Stimulated activated CD4-positive, alpha-beta T cell treated with anti-CD3 and anti-CD28 coated beads, Interleukin-12 subunit alpha, Interleukin-12 subunit beta, amount 100 ng/mL, for 48 hours (primary cell): ENCODE data around the gene EDEM1.
"Not testable (repeated sequence)": the region's sequence is repeated elsewhere in the genome, so short reads cannot be mapped to it uniquely, and the experiment has no call there.

Experiments used
- DNase-seq, 3 donors: peaks; one replicate each; pipeline ENCODE4 v3.0.0-alpha.2; 2020; ENCODE audit warnings: low read depth in 2 of 3, low spot score in 1 of 3

EDEM1 gene

GRCh38 chr3:5172018-5172417 lies 15.5 kb upstream of the EDEM1 start:
- no peak for DNase-seq

- DNase-seq: not testable (repeated sequence)
Observed at GRCh38 chr3:5179036-5179435, 8.5 kb upstream of the EDEM1 start.

GRCh38 chr3:5181469-5182141 lies 5.9 kb upstream of the EDEM1 start:
- DNase-seq: no peak

- DNase-seq: not testable (repeated sequence)
Observed at GRCh38 chr3:5183714-5184113, 3.8 kb upstream of the EDEM1 start.

- DNase-seq: no peak
Observed at GRCh38 chr3:5184499-5184898, 3.0 kb upstream of the EDEM1 start.

- DNase-seq: no peak
Observed at GRCh38 chr3:5185093-5185673, 2.3 kb upstream of the EDEM1 start.

GRCh38 chr3:5186089-5186857 lies 1.2 kb upstream of the EDEM1 start:
- no peak for DNase-seq

- no peak for DNase-seq
Observed at GRCh38 chr3:5186858-5187155, 700 bp upstream of the EDEM1 start.

- peak in 1 of 3 donors; percentile 36 for DNase-seq
Observed at GRCh38 chr3:5187920-5188418, 462 bp downstream of the EDEM1 start.

- DNase-seq: peak in 1 of 3 donors; percentile 33
Observed at GRCh38 chr3:5188419-5189221, 1.1 kb downstream of the EDEM1 start.

- DNase-seq: no peak
Observed at GRCh38 chr3:5190147-5190791, 2.8 kb downstream of the EDEM1 start.

GRCh38 chr3:5191555-5192304 lies 4.2 kb downstream of the EDEM1 start:
- no peak for DNase-seq

GRCh38 chr3:5192571-5193365 lies 5.3 kb downstream of the EDEM1 start:
- DNase-seq: no peak

GRCh38 chr3:5194341-5194740 lies 6.8 kb downstream of the EDEM1 start:
- DNase-seq: no peak

GRCh38 chr3:5194801-5195509 lies 7.4 kb downstream of the EDEM1 start:
- no peak for DNase-seq

GRCh38 chr3:5195605-5196004 lies 8.1 kb downstream of the EDEM1 start:
- DNase-seq: no peak

GRCh38 chr3:5197022-5197421 lies 9.5 kb downstream of the EDEM1 start:
- DNase-seq: no peak

GRCh38 chr3:5197470-5198312 lies 10.2 kb downstream of the EDEM1 start:
- no peak for DNase-seq
